Measurements from ENCODE around the gene ARHGAP26.

DNA sequence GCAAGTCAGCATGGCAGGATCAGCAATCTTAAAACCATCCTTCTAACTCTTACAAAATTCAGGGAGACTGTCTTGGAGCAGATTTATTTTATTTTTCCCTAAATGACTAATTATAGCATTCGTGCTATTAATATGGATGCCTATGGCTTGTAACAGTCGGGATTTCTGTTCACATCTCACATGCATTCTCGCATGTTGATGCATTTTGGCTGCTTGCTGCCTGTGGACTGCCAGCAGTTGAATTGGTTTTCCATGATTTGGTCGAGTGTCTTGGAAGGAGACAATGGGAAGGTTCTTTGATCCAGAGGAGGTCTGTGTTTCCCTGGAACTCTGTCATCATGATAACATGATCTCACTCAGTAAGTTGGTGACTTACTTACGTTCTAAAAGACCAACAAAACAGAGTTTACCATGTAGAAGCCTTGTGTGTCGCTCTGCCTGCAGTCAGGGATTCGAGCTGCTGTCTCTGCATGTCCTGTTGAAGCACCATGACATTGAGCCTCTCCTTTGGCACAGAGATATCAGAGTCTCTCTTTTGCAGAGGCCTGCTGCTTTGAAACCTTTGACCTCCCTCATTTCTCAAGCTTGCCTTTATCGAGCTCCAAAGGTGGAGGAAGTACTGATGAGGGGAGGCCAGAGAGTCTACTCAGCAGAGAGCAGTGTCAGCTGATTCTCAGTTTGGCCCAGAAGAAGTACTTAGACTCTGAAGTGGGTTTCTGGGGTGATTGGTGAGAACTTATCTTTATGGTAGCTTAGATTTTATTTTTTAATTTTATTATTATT lies 82.4 kb downstream of the ARHGAP26 start:
- TF ChIP-seq, protein P1, sequence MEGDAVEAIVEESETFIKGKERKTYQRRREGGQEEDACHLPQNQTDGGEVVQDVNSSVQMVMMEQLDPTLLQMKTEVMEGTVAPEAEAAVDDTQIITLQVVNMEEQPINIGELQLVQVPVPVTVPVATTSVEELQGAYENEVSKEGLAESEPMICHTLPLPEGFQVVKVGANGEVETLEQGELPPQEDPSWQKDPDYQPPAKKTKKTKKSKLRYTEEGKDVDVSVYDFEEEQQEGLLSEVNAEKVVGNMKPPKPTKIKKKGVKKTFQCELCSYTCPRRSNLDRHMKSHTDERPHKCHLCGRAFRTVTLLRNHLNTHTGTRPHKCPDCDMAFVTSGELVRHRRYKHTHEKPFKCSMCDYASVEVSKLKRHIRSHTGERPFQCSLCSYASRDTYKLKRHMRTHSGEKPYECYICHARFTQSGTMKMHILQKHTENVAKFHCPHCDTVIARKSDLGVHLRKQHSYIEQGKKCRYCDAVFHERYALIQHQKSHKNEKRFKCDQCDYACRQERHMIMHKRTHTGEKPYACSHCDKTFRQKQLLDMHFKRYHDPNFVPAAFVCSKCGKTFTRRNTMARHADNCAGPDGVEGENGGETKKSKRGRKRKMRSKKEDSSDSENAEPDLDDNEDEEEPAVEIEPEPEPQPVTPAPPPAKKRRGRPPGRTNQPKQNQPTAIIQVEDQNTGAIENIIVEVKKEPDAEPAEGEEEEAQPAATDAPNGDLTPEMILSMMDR (IDR thresholded peaks at IDR 0.05): no peak
- no peak for TF ChIP-seq POLR2A (IDR thresholded peaks at IDR 0.05)
- no peak for TF ChIP-seq EP300 (IDR thresholded peaks at IDR 0.05)
- no peak for TF ChIP-seq POLR2AphosphoS5 (IDR thresholded peaks at IDR 0.05)

Data from sigmoid colon (tissue), 4 donors.